Caco-2 (cell line): Measurements from ENCODE around the gene IMPG2. TPM values are rescaled to one million over a fixed set of nuclear protein-coding genes. Genes with fewer than 3 reads are reported as not detected.

Experiments used
- BruUV-seq: library from RNA; stranded (reverse); fragments of 400-500 nt; replicated peaks from 2 replicates; lab custom pipeline; 2021; lab: Mats Ljungman, UMichigan
- CTCF ChIA-PET: fragments of 300-600 bp; sonication (Branson Sonifier 250); formaldehyde crosslinking; loops from one replicate; lab custom pipeline; 2022; ENCODE audit warnings: antibody characterized with exemption; lab: Charles Lee
- POLR2A ChIA-PET: fragments of 300-600 bp; sonication (Branson Sonifier 250); formaldehyde crosslinking; loops from one replicate; lab custom pipeline; 2022; ENCODE audit warnings: antibody characterized with exemption; lab: Charles Lee
- DNase-seq, 2 experiments: peaks; one replicate each; pipeline versions ENCODE4 v3.0.0 to v3.0.0-alpha.2; 2020 to 2022
- H3K27me3 ChIP-seq: replicated peaks from 2 replicates; pipeline ENCODE4 v1.6.0; 2011; ENCODE audit warnings: low read length; ENCODE audit not compliant: control insufficient read depth, insufficient read depth
- H3K36me3 ChIP-seq: 2 replicates; pipeline ENCODE4 v1.5.1; 2011; ENCODE audit warnings: low read length; ENCODE audit not compliant: control insufficient read depth, insufficient read depth
- H3K4me1 ChIP-seq: fragments of 250-450 bp; sonication (Bioruptor Pico); 2 replicates; pipeline ENCODE4 v1.5.1; 2020; ENCODE audit warnings: mild to moderate bottlenecking
- H3K4me3 ChIP-seq: 2 replicates; pipeline ENCODE4 v1.5.1; 2011; ENCODE audit warnings: low read depth, mild to moderate bottlenecking, control low read depth, low read length
- H3K9me3 ChIP-seq: fragments of 250-450 bp; sonication (Bioruptor Pico); 2 replicates; pipeline ENCODE4 v1.5.1; 2020; ENCODE audit warnings: mild to moderate bottlenecking, moderate library complexity
- H3K27ac Mint-ChIP-seq: one replicate; pipeline ENCODE4 v1.8.0; 2022; ENCODE audit warnings: mixed read lengths; ENCODE audit not compliant: unreplicated experiment
- H3K27me3 Mint-ChIP-seq: one replicate; pipeline ENCODE4 v1.8.0; 2022; ENCODE audit warnings: mixed read lengths; ENCODE audit not compliant: insufficient read depth, unreplicated experiment
- H3K36me3 Mint-ChIP-seq: one replicate; pipeline ENCODE4 v1.8.0; 2022; ENCODE audit warnings: mild to moderate bottlenecking, mixed read lengths; ENCODE audit not compliant: insufficient read depth, unreplicated experiment
- H3K4me1 Mint-ChIP-seq: one replicate; pipeline ENCODE4 v1.8.0; 2022; ENCODE audit warnings: low read depth, mixed read lengths; ENCODE audit not compliant: unreplicated experiment
- H3K4me3 Mint-ChIP-seq: one replicate; pipeline ENCODE4 v1.8.0; 2022; ENCODE audit warnings: mild to moderate bottlenecking, moderate library complexity, mixed read lengths; ENCODE audit not compliant: unreplicated experiment
- H3K9me3 Mint-ChIP-seq: one replicate; pipeline ENCODE4 v1.8.0; 2022; ENCODE audit warnings: mixed read lengths; ENCODE audit not compliant: unreplicated experiment
- intact Hi-C: fragments of 100-400 bp; cut with micrococcal nuclease; formaldehyde crosslinking; loops from one replicate; pipeline ENCODE4 v1.10.0; 2022; ENCODE audit not compliant: unreplicated experiment
- total RNA-seq: library from RNA; stranded (reverse); gene quantifications from 2 replicates; pipeline ENCODE4 v1.2.3, GENCODE V29; 2022
- TF ChIP-seq, protein P1 (sequence below), 2 experiments: fragments of 200-600 bp in 1 of 2; IDR thresholded peaks; 1 replicate in 1 of 2; 2 replicates in 1 of 2; pipeline versions ENCODE4 v1.5.1 to v1.8.0; 2011 to 2022; ENCODE audit warnings: antibody characterized with exemption in 1 of 2, control low read depth in 1 of 2, inconsistent platforms in 1 of 2, low read depth in 1 of 2, low read length in 1 of 2, mild to moderate bottlenecking in 1 of 2, moderate library complexity in 1 of 2; ENCODE audit not compliant: insufficient read depth in 1 of 2, severe bottlenecking in 1 of 2, unreplicated experiment in 1 of 2

The IMPG2 gene
- total RNA-seq, 1 experiment from 2014 or later: not detected

DNA sequence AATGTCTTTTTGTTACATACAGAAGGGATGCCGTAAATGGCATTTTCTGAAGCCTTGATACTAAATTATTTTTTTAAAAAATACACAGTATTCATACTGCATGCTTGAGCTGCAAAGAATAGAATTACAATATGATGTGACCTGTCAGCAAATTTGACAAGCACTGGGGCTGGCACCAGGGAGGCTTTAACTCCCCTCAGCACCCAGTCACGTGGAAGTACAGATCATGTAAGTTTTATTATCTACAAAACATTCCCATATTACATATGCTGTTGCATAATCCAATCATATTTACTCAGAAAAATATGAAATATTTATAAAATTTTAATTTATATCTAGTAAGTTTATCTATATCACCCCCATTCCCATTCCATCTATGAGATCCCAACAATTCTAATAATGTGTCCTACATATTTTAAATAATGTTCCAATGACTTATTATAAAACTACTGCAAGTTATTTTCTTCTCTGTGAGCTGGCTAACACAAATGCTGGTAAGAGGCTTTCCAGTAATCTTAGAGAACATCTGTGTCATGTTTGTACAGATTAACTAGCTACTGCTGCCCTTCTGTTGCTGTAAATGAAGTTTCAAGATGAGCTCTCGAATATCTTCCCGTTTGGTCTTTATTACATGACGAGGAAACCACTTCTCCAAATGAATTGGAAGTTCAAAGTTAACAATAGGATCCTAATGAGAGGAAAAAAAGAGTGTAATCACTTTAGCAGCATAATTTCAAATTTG lies 5.2 kb upstream of the IMPG2 start:
- ChIA-PET POLR2A (no interaction called here), CTCF (no interaction called here)
- TF ChIP-seq, protein P1, sequence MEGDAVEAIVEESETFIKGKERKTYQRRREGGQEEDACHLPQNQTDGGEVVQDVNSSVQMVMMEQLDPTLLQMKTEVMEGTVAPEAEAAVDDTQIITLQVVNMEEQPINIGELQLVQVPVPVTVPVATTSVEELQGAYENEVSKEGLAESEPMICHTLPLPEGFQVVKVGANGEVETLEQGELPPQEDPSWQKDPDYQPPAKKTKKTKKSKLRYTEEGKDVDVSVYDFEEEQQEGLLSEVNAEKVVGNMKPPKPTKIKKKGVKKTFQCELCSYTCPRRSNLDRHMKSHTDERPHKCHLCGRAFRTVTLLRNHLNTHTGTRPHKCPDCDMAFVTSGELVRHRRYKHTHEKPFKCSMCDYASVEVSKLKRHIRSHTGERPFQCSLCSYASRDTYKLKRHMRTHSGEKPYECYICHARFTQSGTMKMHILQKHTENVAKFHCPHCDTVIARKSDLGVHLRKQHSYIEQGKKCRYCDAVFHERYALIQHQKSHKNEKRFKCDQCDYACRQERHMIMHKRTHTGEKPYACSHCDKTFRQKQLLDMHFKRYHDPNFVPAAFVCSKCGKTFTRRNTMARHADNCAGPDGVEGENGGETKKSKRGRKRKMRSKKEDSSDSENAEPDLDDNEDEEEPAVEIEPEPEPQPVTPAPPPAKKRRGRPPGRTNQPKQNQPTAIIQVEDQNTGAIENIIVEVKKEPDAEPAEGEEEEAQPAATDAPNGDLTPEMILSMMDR (IDR thresholded peaks at IDR 0.05; ENCODE audit: insufficient read depth in 1 of 2, low read depth in 1 of 2, low read length in 1 of 2, severe bottlenecking in 1 of 2, unreplicated experiment in 1 of 2): no peak
- BruUV-seq: no TSS peak
- no peaks in the 10 kb centered on the region for H3K27me3 ChIP-seq
- no peaks in the 10 kb centered on the region for H3K4me1 ChIP-seq
- no peak overlapping the region for H3K27ac Mint-ChIP-seq
- intact Hi-C loops: no loop called here
- no peaks in the 10 kb centered on the region for H3K36me3 ChIP-seq
- H3K4me1 Mint-ChIP-seq: no peaks in the 10 kb centered on the region
- H3K36me3 Mint-ChIP-seq: no peaks in the 10 kb centered on the region
- no peak for DNase-seq
- H3K4me3 ChIP-seq: no peak overlapping the region
- no peaks in the 10 kb centered on the region for H3K27me3 Mint-ChIP-seq
- H3K9me3 Mint-ChIP-seq: no peaks in the 10 kb centered on the region
- no peaks in the 10 kb centered on the region for H3K9me3 ChIP-seq
- no peak overlapping the region for H3K4me3 Mint-ChIP-seq

DNA sequence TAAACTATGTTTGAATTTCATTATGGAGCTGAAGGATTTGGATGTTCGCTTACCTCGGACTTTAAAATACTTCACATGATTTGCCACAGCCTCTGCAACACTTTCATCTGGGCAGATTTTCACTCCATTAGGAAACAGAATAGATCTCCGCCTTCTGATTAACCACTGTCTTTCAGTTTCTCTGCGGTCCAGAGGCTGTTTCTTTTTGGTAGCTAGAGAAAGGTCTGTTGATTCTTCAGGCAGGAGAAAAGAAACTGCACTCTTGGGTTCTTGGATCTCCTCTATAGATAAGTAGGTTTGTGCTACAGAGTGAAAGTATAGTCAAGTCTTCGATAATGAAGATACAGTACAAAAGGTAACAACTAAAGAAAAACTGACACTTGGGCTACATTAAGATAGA lies 844 bp downstream of the IMPG2 start:
- Mint-ChIP-seq H3K9me3 (no peaks in the 10 kb centered on the region), H3K27me3 (no peaks in the 10 kb centered on the region), H3K4me3 (no peak overlapping the region), H3K36me3 (no peaks in the 10 kb centered on the region), H3K27ac (no peak overlapping the region), H3K4me1 (no peaks in the 10 kb centered on the region)
- CTCF ChIA-PET: no interaction called here
- Histone ChIP-seq H3K4me1 (no peaks in the 10 kb centered on the region), H3K27me3 (no peaks in the 10 kb centered on the region), H3K36me3 (no peaks in the 10 kb centered on the region), H3K9me3 (no peaks in the 10 kb centered on the region), H3K4me3 (no peak overlapping the region)
- no TSS peak for BruUV-seq
- intact Hi-C loops: no loop called here
- TF ChIP-seq, protein P1 (IDR thresholded peaks at IDR 0.05; ENCODE audit: insufficient read depth in 1 of 2, low read depth in 1 of 2, low read length in 1 of 2, severe bottlenecking in 1 of 2, unreplicated experiment in 1 of 2): no peak
- POLR2A ChIA-PET: no interaction called here
- no peak for DNase-seq

DNA sequence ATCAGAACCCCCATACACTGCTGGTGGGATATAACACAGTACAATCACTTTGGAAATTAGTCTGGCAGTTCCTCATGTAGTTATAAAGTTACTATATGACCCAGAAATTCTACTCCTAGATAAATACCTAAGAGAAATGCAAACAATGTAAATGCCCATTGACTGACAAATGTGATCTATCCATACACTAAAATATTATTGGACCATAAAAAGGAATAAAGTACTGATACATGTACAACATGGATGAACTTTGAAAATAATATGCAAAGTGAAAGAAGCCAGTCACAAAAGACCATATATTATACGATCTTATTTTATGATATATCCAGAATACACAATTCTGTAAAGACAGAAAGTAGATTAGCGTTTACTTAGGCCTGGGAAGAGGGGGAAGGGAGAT lies 7.8 kb downstream of the IMPG2 start:
- ChIA-PET POLR2A (no interaction called here), CTCF (no interaction called here)
- no TSS peak for BruUV-seq
- Histone ChIP-seq H3K4me1 (no peaks in the 10 kb centered on the region), H3K9me3 (peaks cover 9% of the 10 kb centered on the region), H3K36me3 (no peaks in the 10 kb centered on the region), H3K4me3 (no peak overlapping the region), H3K27me3 (no peaks in the 10 kb centered on the region)
- H3K4me1 Mint-ChIP-seq: peaks cover 7% of the 10 kb centered on the region
- H3K27ac Mint-ChIP-seq: no peak overlapping the region
- H3K4me3 Mint-ChIP-seq: no peak overlapping the region
- TF ChIP-seq, protein P1 (IDR thresholded peaks at IDR 0.05; ENCODE audit: insufficient read depth in 1 of 2, low read depth in 1 of 2, low read length in 1 of 2, severe bottlenecking in 1 of 2, unreplicated experiment in 1 of 2): no peak
- no peaks in the 10 kb centered on the region for H3K27me3 Mint-ChIP-seq
- intact Hi-C loops: no loop called here
- H3K36me3 Mint-ChIP-seq: no peaks in the 10 kb centered on the region
- DNase-seq: no peak
- H3K9me3 Mint-ChIP-seq: peaks cover 17% of the 10 kb centered on the region
